Measurements from ENCODE around the gene DNAJC5. TPM values are rescaled to one million over a fixed set of nuclear protein-coding genes. Genes with fewer than 3 reads are reported as not detected.

DNAJC5 gene
- total and polyA plus RNA-seq, 9 of the 15 experiments (the other 6 are each of a cell fraction or from before 2014, with no cell fraction given): 0.95 to 42.8 (median 23.4) TPM

- peak; percentile 68; the same call in 1 of the 2 replicates for TF ChIP-seq ZBTB40 (IDR thresholded peaks at IDR 0.05)
- TF ChIP-seq ZBTB40 (CRISPR knock-in tag; IDR thresholded peaks at IDR 0.05): no peak
- TF ChIP-seq CAMTA2 (CRISPR knock-in tag; conservative IDR thresholded peaks at IDR 0.05): 0 out of 2 replicates have a peak, but pooled peaks have one; percentile 44
- TF ChIP-seq YY1 (IDR thresholded peaks at IDR 0.05; ENCODE audit: borderline replicate concordance in 1 of 3, control insufficient read depth in 1 of 3, extremely low read depth in 1 of 3, insufficient read depth in 3 of 3, insufficient read length in 1 of 3, insufficient replicate concordance in 2 of 3, low read depth in 1 of 3, low read length in 2 of 3): peak in 2 of 3 experiments; percentile 5 to 41
- peak; percentile 80 for TF ChIP-seq ZFX (CRISPR knock-in tag; IDR thresholded peaks at IDR 0.05)
- peak; percentile 80; the same call in 1 of the 2 replicates for TF ChIP-seq STAG1 (CRISPR knock-in tag; IDR thresholded peaks at IDR 0.05; ENCODE audit: borderline replicate concordance)
- TF ChIP-seq ADNP (tag; IDR thresholded peaks at IDR 0.05): no peak
- no peak for TF ChIP-seq TBL1XR1 (IDR thresholded peaks at IDR 0.05; ENCODE audit: low read length in 2 of 2)
- no peak for TF ChIP-seq HMG20A (CRISPR knock-in tag; conservative IDR thresholded peaks at IDR 0.05)
- TF ChIP-seq GMEB1 (CRISPR knock-in tag; IDR thresholded peaks at IDR 0.05): no peak
- no peak for TF ChIP-seq ZNF212 (CRISPR knock-in tag; IDR thresholded peaks at IDR 0.05)
- no peak for TF ChIP-seq ZNF561 (CRISPR knock-in tag; conservative IDR thresholded peaks at IDR 0.05)
- TF ChIP-seq C11orf30 (IDR thresholded peaks at IDR 0.05; ENCODE audit: low read depth): no peak; the same call in 1 of the 2 replicates
- no peak for TF ChIP-seq TFAM (CRISPR knock-in tag; conservative IDR thresholded peaks at IDR 0.05)
- TF ChIP-seq ARID3B (CRISPR knock-in tag; IDR thresholded peaks at IDR 0.05; ENCODE audit: borderline replicate concordance): 0 out of 2 replicates have a peak, but pooled peaks have one; percentile 61
Observed at GRCh38 chr20:63863798-63864544, 31.0 kb upstream of the DNAJC5 start (continued).
